ENCODE measurements around the gene BABAM2.

BABAM2 gene

GRCh38 chr2:28228434-28228995 is 338.0 kb downstream of the BABAM2 start:
- DNase-seq (ENCODE audit: low read depth in 2 of 2) = no peak
- H3K4me3 ChIP-seq (replicated peaks in 1 of 2; ENCODE audit: low read depth in 2 of 2, low read length in 2 of 2) = no peak overlapping the region
- no peak for TF ChIP-seq CTCF (IDR thresholded peaks at IDR 0.05; ENCODE audit: low read depth, low read length)

- no peak overlapping the region for H3K4me3 ChIP-seq (replicated peaks in 1 of 2; ENCODE audit: low read depth in 2 of 2, low read length in 2 of 2)
- TF ChIP-seq CTCF (IDR thresholded peaks at IDR 0.05; ENCODE audit: low read depth, low read length) = no peak
- DNase-seq (ENCODE audit: low read depth in 2 of 2) = peak; percentile 63 to 68
Measured at GRCh38 chr2:28231110-28231631, 340.6 kb downstream of the BABAM2 start.

GRCh38 chr2:28232295-28232694 is 341.8 kb downstream of the BABAM2 start:
- DNase-seq (ENCODE audit: low read depth in 2 of 2) = peak; percentile 32 to 90
- no peak for TF ChIP-seq CTCF (IDR thresholded peaks at IDR 0.05; ENCODE audit: low read depth, low read length)

GRCh38 chr2:28233164-28233676 is 342.7 kb downstream of the BABAM2 start:
- H3K4me3 ChIP-seq (replicated peaks in 1 of 2; ENCODE audit: low read depth in 2 of 2, low read length in 2 of 2) = no peak overlapping the region
- DNase-seq (ENCODE audit: low read depth in 2 of 2) = peak in 1 of 2 donors; percentile 29
- TF ChIP-seq CTCF (IDR thresholded peaks at IDR 0.05; ENCODE audit: low read depth, low read length) = no peak

More at GRCh38 chr2:28232295-28232694, 341.8 kb downstream of the BABAM2 start:
- H3K4me3 ChIP-seq (replicated peaks in 1 of 2; ENCODE audit: low read depth in 2 of 2, low read length in 2 of 2) = no peak overlapping the region

GRCh38 chr2:28234807-28235206 is 344.3 kb downstream of the BABAM2 start:
- H3K4me3 ChIP-seq (replicated peaks in 1 of 2; ENCODE audit: low read depth in 2 of 2, low read length in 2 of 2) = no peak overlapping the region
- no peak for DNase-seq (ENCODE audit: low read depth in 2 of 2)
- TF ChIP-seq CTCF (IDR thresholded peaks at IDR 0.05; ENCODE audit: low read depth, low read length) = no peak

- H3K4me3 ChIP-seq (replicated peaks in 1 of 2; ENCODE audit: low read depth in 2 of 2, low read length in 2 of 2) = no peak overlapping the region
- DNase-seq (ENCODE audit: low read depth in 2 of 2) = no peak
- TF ChIP-seq CTCF (IDR thresholded peaks at IDR 0.05; ENCODE audit: low read depth, low read length) = no peak
Measured at GRCh38 chr2:28239207-28239606, 348.7 kb downstream of the BABAM2 start.

Measured in cardiac fibroblast (primary cell).